Inferior parietal cortex (tissue), 1 donor: ENCODE data around the gene ITSN1.

Source experiments
- DNase-seq: peaks from one replicate; pipeline ENCODE4 v3.0.0-alpha.2; 2016; ENCODE audit errors: extremely low spot score

ITSN1 gene

DNA sequence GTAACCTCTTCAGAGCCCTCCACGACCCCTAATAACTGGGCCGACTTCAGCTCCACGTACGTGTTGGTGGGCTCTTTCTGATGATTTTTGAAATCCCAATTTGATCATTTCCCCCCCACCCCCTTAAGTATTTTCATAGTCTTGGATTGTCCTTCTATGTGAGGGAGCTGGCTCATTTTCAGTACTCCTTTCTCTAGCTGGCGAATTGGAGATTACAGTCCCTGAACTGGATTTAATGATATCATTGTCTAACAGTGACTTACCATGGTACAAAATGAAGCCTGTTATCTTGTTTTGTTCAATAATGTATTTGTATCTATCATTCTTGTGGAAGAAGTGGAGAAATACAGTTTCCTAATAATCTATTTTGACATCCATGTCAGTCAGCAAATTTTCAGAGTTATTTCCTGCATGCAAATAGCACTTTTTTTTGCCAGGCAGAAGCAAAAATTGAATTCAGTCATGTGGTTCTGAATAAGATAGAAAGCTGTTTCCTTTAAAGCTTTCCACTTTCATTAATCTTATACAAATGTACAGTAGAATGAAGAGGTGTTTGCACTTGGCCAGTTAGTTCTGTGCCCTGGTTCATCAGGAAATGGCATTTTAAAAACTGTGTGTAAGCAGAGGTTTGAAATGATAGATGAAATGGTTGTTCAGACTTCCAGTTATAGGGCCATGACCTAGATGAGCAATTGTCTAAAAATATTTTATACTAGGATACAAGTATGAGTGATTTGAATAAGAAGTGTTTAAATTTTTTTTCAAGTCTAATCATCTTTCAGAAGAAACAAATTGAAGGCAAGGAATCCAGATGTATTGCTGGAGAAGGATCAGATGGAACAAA, 169.1 kb downstream of the ITSN1 start:
- DNase-seq = no peak

DNA sequence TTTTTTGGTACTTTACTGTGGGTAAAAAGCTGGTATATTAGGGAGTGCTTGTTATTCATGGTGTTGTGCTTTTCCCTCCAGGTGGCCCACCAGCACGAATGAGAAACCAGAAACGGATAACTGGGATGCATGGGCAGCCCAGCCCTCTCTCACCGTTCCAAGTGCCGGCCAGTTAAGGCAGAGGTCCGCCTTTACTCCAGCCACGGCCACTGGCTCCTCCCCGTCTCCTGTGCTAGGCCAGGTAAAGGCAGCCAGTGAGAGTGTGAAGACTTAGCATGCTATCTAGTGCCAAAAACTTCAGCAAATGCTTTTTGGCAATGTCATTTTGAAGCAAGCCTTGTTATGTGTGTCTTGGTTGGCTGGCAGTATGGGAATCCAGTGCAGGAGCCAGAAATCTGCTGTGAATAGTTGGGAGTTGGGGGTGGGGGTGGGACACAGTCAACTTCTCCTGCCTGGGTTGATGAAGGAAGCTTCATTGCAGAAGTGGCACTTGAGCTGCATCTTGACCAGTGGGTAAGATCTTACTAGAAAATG, 171.6 kb downstream of the ITSN1 start:
- DNase-seq = no peak

DNA sequence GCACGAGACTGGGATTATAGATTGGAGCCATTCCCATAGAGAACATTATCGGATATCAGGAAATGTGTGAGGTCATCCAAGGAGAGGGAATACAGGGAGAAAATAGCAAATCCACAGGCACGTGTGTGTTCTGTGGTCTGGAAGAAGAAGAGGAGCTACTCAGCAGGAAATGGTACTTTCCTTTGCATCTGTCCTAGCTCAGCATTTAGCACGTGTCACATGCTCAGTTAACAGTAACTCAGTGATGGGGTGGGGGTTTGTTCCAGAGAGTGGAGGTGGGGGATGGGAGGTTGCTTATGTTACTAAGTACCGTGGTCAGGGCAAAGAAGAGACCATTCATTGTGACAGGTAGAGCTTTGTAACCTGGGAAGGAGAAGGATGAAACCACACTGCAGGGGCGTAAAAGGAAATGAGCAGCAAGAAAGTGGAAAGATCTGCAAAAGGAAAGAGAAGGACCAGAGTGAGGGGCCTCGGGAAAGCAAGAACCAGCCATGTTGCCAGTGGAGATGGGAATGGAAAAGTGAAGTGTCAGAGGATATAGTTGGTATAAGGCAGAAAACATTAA, 172.9 kb downstream of the ITSN1 start:
- no peak for DNase-seq

DNA sequence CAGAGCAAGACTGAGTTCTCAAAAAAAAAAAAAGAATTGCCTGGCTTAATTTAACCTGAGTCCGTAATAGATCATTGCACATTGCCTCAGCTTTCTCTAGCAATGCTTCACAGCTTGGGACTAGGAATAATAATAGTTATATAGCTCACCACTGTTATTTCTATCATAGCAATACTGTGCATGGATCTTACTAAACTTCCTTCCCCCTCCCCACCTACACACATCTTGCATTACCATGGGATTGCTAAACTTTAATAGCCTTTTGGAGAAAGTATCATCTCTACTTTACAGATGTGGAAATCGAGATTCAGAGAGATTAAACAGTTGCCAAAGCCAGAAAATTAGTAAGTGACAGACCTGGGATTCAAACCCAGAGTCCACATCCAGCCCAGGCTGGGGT, 173.9 kb downstream of the ITSN1 start:
- DNase-seq = no peak

DNA sequence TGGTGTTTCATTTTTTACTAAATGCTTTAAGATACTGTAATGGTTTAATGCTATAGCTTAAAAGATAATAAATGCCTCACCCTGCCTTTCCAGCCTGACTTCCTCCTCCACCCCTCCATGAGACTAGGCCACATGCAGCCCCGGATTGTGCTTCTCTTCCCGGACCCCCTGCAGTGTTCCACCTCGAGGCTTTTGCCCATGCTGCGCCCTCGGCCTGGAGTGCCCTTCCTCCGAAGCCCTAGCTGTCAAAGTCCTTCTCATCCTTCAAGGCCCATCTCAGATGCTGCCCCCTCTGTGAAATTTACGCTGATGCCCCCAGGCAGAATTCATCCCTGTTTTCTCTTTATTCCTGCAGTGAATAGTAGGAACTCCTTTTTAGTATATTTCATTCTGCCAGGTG, 174.8 kb downstream of the ITSN1 start:
- no peak for DNase-seq

DNA sequence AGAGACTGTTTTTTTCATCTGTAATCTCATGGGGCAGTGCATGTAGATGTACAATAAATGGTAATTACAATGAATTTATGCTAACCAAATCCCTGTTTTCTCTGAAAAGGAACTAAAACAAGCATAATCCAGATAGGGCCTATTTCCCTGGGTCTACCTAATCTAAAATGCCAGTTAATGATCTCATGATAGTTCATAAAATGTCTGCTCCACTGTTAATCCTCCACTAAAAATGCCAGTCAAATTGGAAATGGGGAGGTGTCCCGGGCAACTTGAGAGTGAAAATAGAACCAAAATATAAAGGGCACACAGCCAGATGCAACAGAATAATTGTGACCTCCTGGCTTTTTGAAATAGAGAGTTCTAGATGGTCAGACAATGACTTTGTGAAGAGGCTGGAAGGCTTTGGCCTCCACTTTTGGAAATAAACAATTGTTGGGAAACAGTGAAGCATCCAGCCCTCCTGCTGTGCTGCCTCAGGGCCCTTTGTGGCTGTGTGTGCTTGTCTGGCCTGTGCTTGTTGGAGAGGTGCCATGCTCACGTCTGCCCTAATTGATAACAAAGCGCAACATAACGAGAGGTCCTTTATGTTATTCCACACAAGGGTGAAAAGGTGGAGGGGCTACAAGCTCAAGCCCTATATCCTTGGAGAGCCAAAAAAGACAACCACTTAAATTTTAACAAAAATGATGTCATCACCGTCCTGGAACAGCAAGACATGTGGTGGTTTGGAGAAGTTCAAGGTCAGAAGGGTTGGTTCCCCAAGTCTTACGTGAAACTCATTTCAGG, 175.6 kb downstream of the ITSN1 start:
- DNase-seq = no peak

DNA sequence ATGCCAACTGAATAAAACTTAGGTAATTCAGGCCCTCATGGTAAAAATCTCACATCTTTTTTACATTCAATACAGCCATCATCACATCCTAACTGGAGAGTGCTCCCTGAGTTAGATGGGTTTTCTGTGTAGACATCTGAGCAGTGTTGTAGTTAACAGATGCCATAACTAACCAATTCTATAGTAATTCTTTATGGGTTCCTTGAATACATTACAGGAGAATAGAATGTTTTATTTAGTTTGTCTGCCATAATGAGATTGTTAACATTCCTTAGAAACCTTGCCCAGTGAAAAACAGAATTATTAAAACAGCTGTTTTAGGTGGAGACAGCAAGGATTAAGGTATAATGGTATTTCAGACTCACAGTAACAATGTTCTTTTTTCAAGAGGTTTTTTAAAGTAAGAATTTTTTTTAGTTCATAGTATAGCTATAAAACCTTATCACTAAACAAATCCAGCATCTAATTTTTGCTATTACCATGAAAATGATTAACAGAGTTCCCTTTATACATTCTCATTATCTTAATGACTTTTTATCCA, 178.0 kb downstream of the ITSN1 start:
- no peak for DNase-seq

DNA sequence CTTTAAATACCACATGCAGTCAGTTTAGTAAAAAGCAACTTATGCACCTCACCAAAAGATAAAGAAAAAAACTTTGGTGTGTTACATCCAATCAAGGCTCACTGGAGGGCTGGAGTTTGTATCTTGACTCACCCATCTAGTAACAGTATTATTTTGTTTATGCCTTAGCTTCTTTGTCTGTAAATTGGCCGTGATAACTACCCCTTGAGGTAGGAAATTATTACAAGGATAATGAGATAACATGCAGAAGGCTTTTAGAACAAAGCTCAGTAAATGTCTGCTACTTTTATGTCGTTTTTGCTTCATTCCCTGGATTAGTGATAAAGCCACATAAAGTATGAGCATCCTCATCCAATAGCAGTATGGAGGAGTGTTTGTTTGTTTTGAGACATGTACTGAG, 178.5 kb downstream of the ITSN1 start:
- no peak for DNase-seq

DNA sequence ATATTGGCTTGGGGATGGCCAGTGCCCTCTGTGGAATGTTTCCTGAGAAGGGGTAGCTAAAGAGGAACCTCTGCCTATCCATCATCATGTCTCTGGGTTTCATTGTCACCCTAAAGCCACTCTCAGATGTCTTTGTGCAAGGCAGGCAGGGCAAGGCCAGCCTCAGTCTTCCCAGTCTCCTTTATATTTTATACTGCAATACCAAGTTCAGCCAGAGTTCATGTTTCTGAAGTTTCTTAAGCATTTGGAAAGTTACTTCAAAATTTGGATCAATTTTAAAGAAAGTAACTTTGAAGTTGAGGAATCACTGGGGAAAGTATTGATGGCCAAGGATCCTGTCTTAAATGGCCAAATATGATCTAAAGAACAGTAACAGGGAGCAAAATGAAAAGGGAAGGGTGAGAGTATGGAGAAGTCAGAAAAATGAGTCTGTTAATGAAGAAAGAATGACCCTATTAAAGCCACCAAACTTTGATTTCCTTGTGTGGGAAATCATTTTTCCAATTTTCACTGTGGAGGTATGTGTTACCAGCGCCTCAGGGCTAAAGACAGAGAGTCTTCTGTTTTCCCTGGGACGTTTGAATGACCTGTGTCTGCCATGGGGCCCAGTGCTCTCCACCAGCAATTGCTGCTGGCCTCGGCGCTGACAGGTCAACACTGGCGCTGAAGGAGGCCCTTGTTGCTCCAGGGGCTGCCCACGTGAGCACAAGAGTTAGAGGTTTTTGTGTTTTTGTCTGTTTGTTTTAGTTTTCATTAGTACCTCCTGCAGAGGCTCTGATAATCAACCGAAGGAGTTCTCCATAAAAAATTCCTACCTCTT, 179.4 kb downstream of the ITSN1 start:
- no peak for DNase-seq

DNA sequence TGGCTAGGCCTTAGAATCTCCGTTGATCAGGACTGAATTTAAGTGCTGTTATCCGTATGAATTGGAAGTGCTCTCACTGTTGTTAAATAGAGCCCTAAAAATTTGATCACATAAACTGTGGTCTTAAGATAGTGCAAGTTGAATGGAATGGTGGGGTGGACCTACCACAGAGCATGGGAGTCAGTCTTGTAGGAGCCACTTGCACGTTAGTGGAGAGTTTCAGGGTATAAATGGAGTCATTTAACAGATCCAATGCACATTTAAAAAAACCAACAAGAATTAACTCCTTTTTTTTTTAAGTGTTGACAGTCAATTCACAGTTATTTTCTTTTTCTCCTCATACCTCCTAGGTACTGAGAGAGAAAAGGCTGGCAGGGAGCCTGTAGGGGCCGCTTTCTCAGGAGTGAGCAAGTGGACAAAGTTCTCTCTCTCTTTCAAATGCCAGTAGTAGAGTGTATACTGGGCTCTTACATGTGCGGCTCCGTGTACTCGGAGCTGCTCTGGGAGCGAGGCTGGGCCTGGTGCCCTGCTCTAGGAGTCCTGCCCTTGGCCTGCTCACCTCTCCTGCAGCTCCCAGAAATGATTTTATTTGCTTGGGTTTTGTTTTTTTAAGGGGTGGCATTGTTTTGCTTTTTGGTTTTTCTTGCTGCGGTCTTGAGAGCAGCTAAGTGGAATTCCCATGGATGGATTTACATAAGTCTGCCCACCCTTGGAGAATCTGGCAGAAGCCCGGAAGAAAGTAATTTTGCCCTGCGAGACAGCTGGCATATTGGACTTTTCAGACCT, 182.0 kb downstream of the ITSN1 start:
- DNase-seq = no peak

DNA sequence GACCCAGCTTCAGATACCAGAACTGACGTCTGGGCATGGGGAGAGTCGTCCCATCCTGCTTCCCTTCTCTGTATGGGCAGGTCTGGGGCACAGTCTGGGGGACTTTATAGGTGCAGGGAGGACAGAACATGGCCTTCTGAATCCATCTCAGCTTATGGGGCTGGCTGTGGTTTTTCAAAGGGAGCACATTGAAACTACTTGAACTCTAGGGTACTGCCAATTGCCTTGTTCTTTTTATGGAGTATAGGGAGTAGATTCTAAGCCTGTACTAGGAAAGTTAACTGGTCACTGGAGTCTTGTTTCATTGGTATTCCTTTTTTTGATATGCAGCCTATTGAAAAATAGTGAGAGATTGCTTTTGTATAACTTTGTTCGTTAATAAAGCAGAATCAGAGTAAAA, 183.1 kb downstream of the ITSN1 start:
- no peak for DNase-seq

DNA sequence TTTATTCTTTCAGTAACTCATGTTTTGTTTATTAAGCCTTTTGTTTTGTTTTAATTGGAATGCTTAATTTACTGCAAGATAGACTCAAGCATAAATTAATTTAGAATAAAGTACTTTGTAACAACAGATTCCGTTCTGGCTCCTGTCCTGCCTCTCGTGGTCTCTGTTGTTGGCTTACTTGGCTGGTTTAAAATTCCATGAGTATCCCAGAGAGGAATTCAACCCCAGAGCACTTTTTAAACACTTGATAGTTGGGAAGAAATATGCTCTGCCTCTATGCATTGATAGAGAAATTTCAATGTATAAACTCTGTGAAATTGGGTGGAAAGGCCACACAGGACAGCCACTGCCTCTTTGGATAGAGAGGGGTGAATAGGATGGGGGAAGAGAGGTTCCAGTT, 183.6 kb downstream of the ITSN1 start:
- no peak for DNase-seq

DNA sequence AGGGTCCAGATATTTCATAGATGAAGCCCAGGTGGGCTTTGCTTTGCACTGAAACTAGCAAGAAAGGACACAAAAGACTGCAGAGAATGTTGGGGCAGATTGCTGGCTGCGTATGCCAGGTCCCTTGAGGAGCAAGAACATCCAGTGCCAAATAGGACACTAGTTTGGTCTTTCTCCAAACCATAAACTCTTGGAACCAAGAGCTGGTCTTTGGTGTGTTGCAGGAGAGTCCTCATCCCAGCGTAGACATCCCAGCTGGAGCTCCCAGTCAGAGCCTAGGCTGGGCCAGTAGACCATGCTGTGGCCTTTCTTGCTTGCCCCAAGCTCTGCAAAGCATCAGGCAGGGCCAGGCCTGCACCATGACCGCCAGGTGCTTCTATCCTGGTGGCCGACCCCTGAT, 185.8 kb downstream of the ITSN1 start:
- no peak for DNase-seq

DNA sequence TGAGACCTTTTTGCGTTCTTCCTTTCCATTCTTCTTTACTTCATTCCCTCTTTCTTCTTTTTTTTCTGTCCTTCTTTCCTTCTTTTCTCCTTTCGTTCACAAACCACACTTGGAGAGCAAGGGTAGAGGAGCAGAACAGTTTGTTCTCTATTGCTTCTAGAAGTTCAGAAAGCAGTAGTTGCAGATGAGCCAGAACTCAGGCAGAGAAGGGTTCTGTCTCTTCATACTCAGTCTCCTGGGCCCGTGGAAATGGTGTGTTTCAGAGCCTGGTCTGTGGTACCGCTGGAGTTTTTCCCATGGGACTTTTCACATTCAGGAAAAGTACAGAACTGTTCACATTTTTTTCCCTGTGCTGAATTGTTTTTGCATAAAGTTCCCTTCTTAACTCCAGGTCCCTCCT, 186.3 kb downstream of the ITSN1 start:
- DNase-seq = no peak

DNA sequence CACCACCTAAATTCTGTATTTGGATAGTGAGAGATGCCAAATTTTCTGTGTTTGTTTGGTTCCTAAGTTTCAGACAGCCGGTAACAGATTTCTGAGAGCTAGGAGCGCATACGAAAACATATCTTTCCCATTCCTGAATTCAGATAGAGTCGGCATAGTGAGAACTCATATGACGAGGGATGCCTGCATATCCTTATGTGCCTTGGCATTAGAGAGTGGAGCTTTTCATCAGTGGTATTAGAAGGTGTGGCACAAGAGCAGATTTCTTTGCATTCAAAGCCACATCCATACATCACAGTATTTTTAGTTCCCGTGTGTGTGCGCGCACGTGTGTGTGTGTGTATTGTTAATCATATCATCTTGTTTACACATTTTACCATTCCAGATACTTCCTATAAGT, 187.5 kb downstream of the ITSN1 start:
- no peak for DNase-seq

DNA sequence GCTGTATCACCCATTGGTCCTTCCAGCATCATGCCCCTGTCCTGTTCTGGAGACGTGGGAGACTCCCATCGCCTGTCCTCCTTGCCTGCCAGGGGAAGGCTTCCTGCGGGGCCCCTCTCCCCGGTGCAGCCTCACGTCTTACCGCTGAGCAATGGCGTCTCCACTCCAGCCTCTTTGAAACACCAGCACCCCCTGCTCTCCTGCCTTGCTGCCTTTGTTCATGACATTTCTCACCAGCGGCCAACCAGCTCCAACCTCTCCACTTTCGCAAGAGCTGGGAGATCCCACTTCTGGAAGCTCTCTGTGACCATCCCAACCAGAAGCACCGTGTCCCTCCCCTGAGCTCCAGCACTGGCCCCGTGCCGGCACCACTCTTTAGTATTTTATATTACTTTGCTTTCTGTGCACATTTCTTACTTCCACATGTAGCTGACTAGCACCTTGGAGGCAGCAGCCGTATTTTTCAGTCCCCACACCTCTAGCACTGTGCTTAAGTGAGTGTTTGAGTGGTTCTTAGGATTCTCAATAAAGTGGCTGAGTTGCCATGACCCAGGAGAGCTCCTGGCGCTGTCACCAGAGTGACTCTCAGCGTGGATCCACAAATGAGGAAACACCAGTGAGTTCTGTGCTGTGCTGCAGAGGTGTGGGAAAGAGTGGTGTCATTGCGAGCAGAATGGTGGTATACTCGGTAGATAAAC, 189.8 kb downstream of the ITSN1 start:
- DNase-seq = no peak

DNA sequence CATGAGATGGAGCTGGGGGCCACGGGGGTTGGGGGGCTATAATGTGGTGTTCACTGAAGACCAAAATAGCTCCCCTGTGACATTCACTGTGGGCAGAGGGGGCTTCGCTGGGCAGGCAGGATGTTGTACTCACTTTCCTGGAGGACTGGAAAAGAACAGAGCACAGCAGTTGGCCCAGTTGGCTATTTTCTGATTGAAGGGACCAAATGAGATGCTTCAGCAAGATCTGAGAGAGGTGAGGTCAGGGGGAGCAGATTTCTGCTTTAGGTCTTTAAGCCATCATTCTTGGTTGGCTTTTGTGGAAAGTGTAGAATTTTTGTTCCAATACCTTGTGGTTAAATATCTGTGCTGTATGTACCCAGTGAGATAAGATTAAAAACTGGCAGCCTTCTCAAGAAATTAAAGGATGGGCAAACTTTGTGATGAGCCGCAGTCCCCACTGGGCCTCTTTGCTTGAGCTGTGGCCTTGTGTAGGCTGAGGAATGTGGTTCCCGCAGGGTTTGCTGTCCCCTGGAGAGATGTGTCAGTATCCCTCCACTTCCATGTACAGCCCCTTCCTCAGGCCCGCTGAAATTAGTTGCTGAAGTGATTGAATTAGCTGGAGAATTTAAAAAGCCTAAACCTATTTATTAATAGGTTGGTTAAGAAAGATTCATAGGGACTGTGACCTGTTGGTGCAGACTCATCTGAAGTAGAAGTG, 192.7 kb downstream of the ITSN1 start:
- DNase-seq = no peak

DNA sequence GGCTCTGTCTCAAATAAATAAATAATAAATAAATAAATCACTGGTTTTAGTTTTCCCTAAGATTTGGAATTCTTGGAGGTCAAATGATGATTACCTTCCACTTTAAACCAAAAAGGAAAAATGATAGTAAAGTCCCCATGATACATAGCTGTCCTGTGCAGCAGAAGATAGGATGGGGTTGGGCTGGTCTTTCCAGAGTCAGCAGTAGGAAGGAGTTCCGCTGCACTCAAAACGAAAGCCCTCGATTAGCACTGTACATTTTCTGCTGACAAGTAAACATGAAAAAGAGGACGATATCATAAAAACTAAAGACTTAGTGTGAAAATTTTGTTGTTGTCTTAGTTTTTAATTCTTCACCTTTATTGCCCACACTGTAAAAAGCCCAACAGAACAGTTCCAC, 193.6 kb downstream of the ITSN1 start:
- DNase-seq = no peak

DNA sequence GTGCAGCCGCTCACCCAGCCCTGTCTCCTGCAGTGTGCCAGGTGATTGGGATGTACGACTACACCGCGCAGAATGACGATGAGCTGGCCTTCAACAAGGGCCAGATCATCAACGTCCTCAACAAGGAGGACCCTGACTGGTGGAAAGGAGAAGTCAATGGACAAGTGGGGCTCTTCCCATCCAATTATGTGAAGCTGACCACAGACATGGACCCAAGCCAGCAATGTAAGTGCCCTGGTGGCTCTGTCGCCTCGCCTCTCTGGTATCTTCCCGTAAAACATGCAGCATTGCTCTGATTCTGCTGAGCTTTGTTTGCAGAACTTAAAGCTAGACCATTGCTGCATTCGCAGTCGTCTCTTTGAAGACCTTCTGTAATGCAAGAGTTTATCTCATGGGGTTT, 194.1 kb downstream of the ITSN1 start:
- DNase-seq = no peak
